Nephron (organoid): Measurements from ENCODE around the gene AK5.

ENCODE experiments used
- H3K27ac Mint-ChIP-seq, 3 experiments: 2 replicates each; pipeline ENCODE4 v1.8.0; 2020; ENCODE audit warnings: mixed read lengths in 3 of 3, mild to moderate bottlenecking in 2 of 3, moderate library complexity in 1 of 3
- H3K27me3 Mint-ChIP-seq: 2 replicates; pipeline ENCODE4 v1.8.0; 2021; ENCODE audit warnings: low read depth, mild to moderate bottlenecking, moderate library complexity, mixed read lengths
- H3K36me3 Mint-ChIP-seq: 2 replicates; pipeline ENCODE4 v1.8.0; 2020; ENCODE audit warnings: low read depth, mixed read lengths
- H3K4me1 Mint-ChIP-seq: 2 replicates; pipeline ENCODE4 v1.8.0; 2020; ENCODE audit warnings: mixed read lengths
- H3K4me3 Mint-ChIP-seq, 3 experiments: 2 replicates each; pipeline ENCODE4 v1.8.0; 2020; ENCODE audit warnings: mild to moderate bottlenecking in 3 of 3, mixed read lengths in 3 of 3, moderate library complexity in 2 of 3
- H3K9me3 Mint-ChIP-seq: 2 replicates; pipeline ENCODE4 v1.8.0; 2020; ENCODE audit warnings: mixed read lengths
- CTCF ChIP-seq, 3 experiments: fragments of 200-600 bp; sonication (generic); IDR thresholded peaks; one replicate each; pipeline ENCODE4 v1.5.0; 2021; ENCODE audit warnings: antibody characterized with exemption in 3 of 3; ENCODE audit not compliant: unreplicated experiment in 3 of 3

Gene AK5

GRCh38 chr1:77584884-77585283 is 303.1 kb downstream of the AK5 start:
- no peaks in the 10 kb centered on the region for H3K4me1 Mint-ChIP-seq
- H3K36me3 Mint-ChIP-seq = peaks cover 45% of the 10 kb centered on the region
- no peaks in the 10 kb centered on the region for H3K9me3 Mint-ChIP-seq
- no peak overlapping the region for H3K27ac Mint-ChIP-seq
- TF ChIP-seq CTCF (IDR thresholded peaks at IDR 0.05; ENCODE audit: unreplicated experiment in 3 of 3) = no peak
- no peak overlapping the region for H3K4me3 Mint-ChIP-seq
- H3K27me3 Mint-ChIP-seq = no peaks in the 10 kb centered on the region

- no peaks in the 10 kb centered on the region for H3K27me3 Mint-ChIP-seq
- no peak overlapping the region for H3K27ac Mint-ChIP-seq
- no peaks in the 10 kb centered on the region for H3K9me3 Mint-ChIP-seq
- H3K36me3 Mint-ChIP-seq = peaks cover 38% of the 10 kb centered on the region
- no peak overlapping the region for H3K4me3 Mint-ChIP-seq
- no peaks in the 10 kb centered on the region for H3K4me1 Mint-ChIP-seq
- no peak for TF ChIP-seq CTCF (IDR thresholded peaks at IDR 0.05; ENCODE audit: unreplicated experiment in 3 of 3)
Observed at GRCh38 chr1:77585610-77586314, 303.9 kb downstream of the AK5 start.

GRCh38 chr1:77589231-77589630 is 307.4 kb downstream of the AK5 start:
- TF ChIP-seq CTCF (IDR thresholded peaks at IDR 0.05; ENCODE audit: unreplicated experiment in 3 of 3) = no peak
- peaks cover 27% of the 10 kb centered on the region for H3K36me3 Mint-ChIP-seq
- H3K4me1 Mint-ChIP-seq = no peaks in the 10 kb centered on the region
- H3K27ac Mint-ChIP-seq = no peak overlapping the region
- no peaks in the 10 kb centered on the region for H3K9me3 Mint-ChIP-seq
- H3K27me3 Mint-ChIP-seq = no peaks in the 10 kb centered on the region
- H3K4me3 Mint-ChIP-seq = no peak overlapping the region

- H3K27ac Mint-ChIP-seq = no peak overlapping the region
- no peak for TF ChIP-seq CTCF (IDR thresholded peaks at IDR 0.05; ENCODE audit: unreplicated experiment in 3 of 3)
- no peaks in the 10 kb centered on the region for H3K9me3 Mint-ChIP-seq
- no peaks in the 10 kb centered on the region for H3K27me3 Mint-ChIP-seq
- H3K4me1 Mint-ChIP-seq = no peaks in the 10 kb centered on the region
- peaks cover 40% of the 10 kb centered on the region for H3K36me3 Mint-ChIP-seq
- H3K4me3 Mint-ChIP-seq = no peak overlapping the region
Observed at GRCh38 chr1:77590651-77591050, 308.8 kb downstream of the AK5 start.

GRCh38 chr1:77592906-77593305 is 311.1 kb downstream of the AK5 start:
- TF ChIP-seq CTCF (IDR thresholded peaks at IDR 0.05; ENCODE audit: unreplicated experiment in 3 of 3) = no peak
- Mint-ChIP-seq H3K27ac (no peak overlapping the region), H3K4me3 (no peak overlapping the region), H3K4me1 (no peaks in the 10 kb centered on the region), H3K27me3 (no peaks in the 10 kb centered on the region), H3K9me3 (no peaks in the 10 kb centered on the region), H3K36me3 (peaks cover 46% of the 10 kb centered on the region)
